Prostate gland (tissue), 2 donors: Measurements from ENCODE around the gene USP9X.

ENCODE experiments used
- POLR2AphosphoS5 ChIP-seq: sonication (generic); formaldehyde crosslinking; IDR thresholded peaks from one replicate; pipeline ENCODE4 v1.6.1; 2017; ENCODE audit warnings: antibody characterized with exemption
- TF ChIP-seq, protein P1 (sequence below), 4 experiments: fragments of 200-600 bp in 2 of 4; fragments of 450-650 bp in 2 of 4; sonication (generic) in 2 of 4; IDR thresholded peaks; 1 replicate in 3 of 4; 2 replicates in 1 of 4; pipeline ENCODE4 v1.5.1; 2016 to 2019; ENCODE audit warnings: antibody characterized with exemption in 4 of 4, mild to moderate bottlenecking in 2 of 4, moderate library complexity in 2 of 4

DNA sequence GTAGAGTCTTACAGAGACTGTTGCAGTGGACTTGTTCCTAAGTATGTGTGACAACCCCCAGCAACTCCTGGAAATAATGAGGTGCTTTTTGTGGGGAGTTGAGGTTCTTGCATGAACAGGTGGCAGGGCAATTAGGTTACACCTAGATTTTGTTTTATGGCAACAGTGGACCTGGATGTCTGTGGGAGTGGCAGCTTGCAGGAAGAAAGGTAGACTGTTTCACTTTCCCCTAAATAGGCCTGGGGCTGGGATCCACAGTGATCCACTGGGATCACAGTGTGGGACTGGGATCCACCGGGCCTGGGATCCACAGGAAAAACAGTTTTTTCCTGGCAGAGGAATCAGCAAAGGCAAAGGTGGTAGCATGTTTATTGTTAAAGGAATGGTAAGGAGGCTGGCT is 18.3 kb upstream of the USP9X start:
- no peak for TF ChIP-seq POLR2AphosphoS5
- TF ChIP-seq, protein P1, sequence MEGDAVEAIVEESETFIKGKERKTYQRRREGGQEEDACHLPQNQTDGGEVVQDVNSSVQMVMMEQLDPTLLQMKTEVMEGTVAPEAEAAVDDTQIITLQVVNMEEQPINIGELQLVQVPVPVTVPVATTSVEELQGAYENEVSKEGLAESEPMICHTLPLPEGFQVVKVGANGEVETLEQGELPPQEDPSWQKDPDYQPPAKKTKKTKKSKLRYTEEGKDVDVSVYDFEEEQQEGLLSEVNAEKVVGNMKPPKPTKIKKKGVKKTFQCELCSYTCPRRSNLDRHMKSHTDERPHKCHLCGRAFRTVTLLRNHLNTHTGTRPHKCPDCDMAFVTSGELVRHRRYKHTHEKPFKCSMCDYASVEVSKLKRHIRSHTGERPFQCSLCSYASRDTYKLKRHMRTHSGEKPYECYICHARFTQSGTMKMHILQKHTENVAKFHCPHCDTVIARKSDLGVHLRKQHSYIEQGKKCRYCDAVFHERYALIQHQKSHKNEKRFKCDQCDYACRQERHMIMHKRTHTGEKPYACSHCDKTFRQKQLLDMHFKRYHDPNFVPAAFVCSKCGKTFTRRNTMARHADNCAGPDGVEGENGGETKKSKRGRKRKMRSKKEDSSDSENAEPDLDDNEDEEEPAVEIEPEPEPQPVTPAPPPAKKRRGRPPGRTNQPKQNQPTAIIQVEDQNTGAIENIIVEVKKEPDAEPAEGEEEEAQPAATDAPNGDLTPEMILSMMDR (IDR thresholded peaks at IDR 0.05), result no peak
